Osteocyte (in vitro differentiated cells): Measurements from ENCODE around the gene GLIPR2. TPM values are rescaled to one million over a fixed set of nuclear protein-coding genes. Genes with fewer than 3 reads are reported as not detected.
"Not testable (repeated sequence)": the region's sequence is repeated elsewhere in the genome, so short reads cannot be mapped to it uniquely, and the experiment has no call there.

Source experiments
- DNase-seq: peaks from one replicate; pipeline ENCODE4 v3.0.0; 2021; ENCODE audit warnings: mixed read lengths; ENCODE audit not compliant: unreplicated experiment; ENCODE audit errors: extremely low spot score
- H3K27ac Mint-ChIP-seq: one replicate; pipeline ENCODE4 v1.8.0; 2021; ENCODE audit warnings: mild to moderate bottlenecking, mixed read lengths; ENCODE audit not compliant: unreplicated experiment
- H3K27me3 Mint-ChIP-seq: one replicate; pipeline ENCODE4 v1.8.0; 2021; ENCODE audit warnings: mixed read lengths; ENCODE audit not compliant: unreplicated experiment
- H3K36me3 Mint-ChIP-seq: one replicate; pipeline ENCODE4 v1.8.0; 2021; ENCODE audit warnings: mixed read lengths; ENCODE audit not compliant: unreplicated experiment
- H3K4me1 Mint-ChIP-seq: one replicate; pipeline ENCODE4 v1.8.0; 2021; ENCODE audit warnings: mixed read lengths; ENCODE audit not compliant: unreplicated experiment
- H3K4me3 Mint-ChIP-seq: one replicate; pipeline ENCODE4 v1.8.0; 2021; ENCODE audit warnings: mild to moderate bottlenecking, moderate library complexity, mixed read lengths; ENCODE audit not compliant: unreplicated experiment
- H3K9me3 Mint-ChIP-seq: one replicate; pipeline ENCODE4 v1.8.0; 2021; ENCODE audit warnings: mixed read lengths; ENCODE audit not compliant: unreplicated experiment
- total RNA-seq: library from RNA; stranded (reverse); gene quantifications from 2 replicates; pipeline ENCODE4 v1.2.1, GENCODE V29; 2021
- TF ChIP-seq, protein P1 (sequence below): fragments of 200-600 bp; sonication (generic); IDR thresholded peaks from 2 replicates; pipeline ENCODE4 v1.5.0; 2021; ENCODE audit warnings: antibody characterized with exemption, mild to moderate bottlenecking, moderate library complexity

GLIPR2 gene
- total RNA-seq, 1 donor from 2014 or later: 30.6 TPM

DNA sequence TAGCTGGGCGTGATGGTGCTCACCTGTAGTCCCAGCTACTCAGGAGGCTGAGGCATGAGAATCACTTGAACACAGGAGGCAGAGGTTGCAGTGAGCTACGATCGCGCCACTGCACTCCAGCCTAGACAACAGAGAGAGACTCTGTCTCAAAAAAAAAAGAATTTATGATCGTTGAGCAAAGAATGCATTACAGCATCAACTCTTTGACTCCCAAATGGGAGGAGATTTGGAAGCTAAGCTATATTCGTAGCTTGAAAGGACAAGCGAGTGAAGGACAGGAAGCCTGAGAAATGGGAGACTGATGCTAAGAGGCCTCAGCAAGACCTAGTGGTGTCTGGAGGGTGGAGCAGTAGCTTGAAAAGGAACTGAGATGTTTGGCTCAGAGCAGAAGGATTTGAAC is 22.4 kb downstream of the GLIPR2 start:
- Mint-ChIP-seq H3K9me3 (no peaks in the 10 kb centered on the region), H3K27me3 (no peaks in the 10 kb centered on the region), H3K4me3 (no peak overlapping the region), H3K36me3 (peaks cover 4% of the 10 kb centered on the region), H3K27ac (no peak overlapping the region), H3K4me1 (peaks cover 44% of the 10 kb centered on the region)
- TF ChIP-seq, protein P1, sequence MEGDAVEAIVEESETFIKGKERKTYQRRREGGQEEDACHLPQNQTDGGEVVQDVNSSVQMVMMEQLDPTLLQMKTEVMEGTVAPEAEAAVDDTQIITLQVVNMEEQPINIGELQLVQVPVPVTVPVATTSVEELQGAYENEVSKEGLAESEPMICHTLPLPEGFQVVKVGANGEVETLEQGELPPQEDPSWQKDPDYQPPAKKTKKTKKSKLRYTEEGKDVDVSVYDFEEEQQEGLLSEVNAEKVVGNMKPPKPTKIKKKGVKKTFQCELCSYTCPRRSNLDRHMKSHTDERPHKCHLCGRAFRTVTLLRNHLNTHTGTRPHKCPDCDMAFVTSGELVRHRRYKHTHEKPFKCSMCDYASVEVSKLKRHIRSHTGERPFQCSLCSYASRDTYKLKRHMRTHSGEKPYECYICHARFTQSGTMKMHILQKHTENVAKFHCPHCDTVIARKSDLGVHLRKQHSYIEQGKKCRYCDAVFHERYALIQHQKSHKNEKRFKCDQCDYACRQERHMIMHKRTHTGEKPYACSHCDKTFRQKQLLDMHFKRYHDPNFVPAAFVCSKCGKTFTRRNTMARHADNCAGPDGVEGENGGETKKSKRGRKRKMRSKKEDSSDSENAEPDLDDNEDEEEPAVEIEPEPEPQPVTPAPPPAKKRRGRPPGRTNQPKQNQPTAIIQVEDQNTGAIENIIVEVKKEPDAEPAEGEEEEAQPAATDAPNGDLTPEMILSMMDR: no peak
- no peak for DNase-seq

DNA sequence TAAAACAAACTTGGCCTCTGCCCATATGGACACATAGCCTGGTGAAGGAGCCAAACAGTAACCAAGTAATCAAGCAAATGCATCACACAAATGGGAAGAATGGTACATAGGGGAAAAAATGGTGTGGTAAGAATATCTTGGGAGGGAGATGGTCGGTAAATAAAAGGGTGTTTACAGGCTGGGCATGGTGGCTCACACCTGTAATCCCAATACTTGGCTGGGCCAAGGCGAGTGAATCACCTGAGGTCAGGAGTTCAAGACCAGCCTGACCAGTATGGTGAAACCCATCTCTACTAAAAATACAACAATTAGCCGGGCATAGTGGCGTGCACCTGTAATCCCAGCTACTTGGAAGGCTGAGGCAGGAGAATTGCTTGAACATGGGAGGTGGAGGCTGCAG is 23.0 kb downstream of the GLIPR2 start:
- H3K27ac Mint-ChIP-seq, DNase-seq, H3K9me3 Mint-ChIP-seq, H3K36me3 Mint-ChIP-seq, H3K4me3 Mint-ChIP-seq, H3K27me3 Mint-ChIP-seq: not testable (repeated sequence)
- H3K4me1 Mint-ChIP-seq: peaks cover 42% of the 10 kb centered on the region

DNA sequence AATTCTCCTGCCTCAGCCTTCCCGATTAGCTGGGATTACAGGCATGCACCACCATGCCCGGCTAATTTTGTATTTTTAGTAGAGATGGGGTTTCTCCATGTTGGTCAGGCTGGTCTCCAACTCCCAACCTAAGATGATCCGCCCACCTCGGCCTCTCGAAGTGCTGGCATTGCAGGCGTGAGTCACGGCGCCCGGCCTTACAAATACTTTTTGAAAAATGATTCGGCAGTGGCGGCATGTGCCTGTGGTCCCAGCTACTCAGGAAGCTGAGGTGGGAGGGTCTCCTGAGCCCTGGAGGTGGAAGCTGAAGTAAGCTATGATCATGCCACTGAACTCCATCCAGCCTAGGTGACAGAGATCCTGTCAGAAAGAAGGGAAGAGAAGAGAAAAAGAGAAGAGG is 23.6 kb downstream of the GLIPR2 start:
- H3K9me3 Mint-ChIP-seq, H3K36me3 Mint-ChIP-seq, H3K4me3 Mint-ChIP-seq, DNase-seq, H3K27me3 Mint-ChIP-seq: not testable (repeated sequence)
- Mint-ChIP-seq H3K4me1 (peaks cover 42% of the 10 kb centered on the region), H3K27ac (peak overlapping the region; percentile 71)

DNA sequence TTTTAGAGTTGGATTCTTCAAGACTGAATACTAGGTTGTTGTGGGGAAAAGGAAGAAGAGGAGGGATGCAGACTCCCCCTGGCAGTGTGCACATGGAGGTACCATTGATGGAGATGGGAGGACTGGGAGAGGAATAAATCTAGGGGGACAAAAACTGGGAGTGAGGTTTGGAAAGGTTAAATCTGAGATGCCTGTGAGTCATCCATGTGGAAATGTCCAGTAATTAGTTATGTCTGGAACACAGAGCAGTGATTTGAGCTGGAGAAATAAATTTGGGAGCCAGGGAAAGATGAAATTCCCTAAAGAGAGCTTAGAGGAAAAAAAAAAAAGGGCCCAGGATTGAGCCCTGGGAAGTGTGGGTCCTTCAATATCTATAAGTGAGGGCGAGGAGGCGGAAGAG is 24.7 kb downstream of the GLIPR2 start:
- TF ChIP-seq, protein P1: no peak
- no peaks in the 10 kb centered on the region for H3K9me3 Mint-ChIP-seq
- no peak for DNase-seq
- no peak overlapping the region for H3K4me3 Mint-ChIP-seq
- peaks cover 50% of the 10 kb centered on the region for H3K4me1 Mint-ChIP-seq
- H3K27me3 Mint-ChIP-seq: no peaks in the 10 kb centered on the region
- peaks cover 4% of the 10 kb centered on the region for H3K36me3 Mint-ChIP-seq
- H3K27ac Mint-ChIP-seq: peak overlapping the region; percentile 93

DNA sequence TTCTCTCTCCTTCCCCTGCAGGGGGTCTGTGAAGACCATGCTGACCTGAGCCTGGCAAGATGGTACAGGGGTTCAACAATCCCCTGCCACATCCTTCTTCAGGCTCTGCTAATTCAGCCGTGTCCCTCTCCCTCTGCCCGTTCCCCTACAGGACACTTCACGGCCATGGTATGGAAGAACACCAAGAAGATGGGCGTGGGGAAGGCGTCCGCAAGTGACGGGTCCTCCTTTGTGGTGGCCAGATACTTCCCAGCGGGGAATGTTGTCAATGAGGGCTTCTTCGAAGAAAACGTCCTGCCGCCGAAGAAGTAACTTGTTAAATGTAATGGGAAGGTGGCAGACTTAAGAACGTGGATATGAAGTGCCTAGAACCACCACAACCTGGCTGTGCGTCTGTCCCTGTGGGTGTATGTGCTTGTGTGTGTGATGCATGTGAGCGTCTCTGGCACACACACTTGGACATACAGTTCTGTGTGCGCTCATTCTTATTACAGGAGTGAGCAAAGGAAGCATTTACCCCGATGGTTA is 25.7 kb downstream of the GLIPR2 start:
- DNase-seq: no peak
- no peaks in the 10 kb centered on the region for H3K9me3 Mint-ChIP-seq
- peaks cover 57% of the 10 kb centered on the region for H3K4me1 Mint-ChIP-seq
- TF ChIP-seq, protein P1: no peak
- no peak overlapping the region for H3K4me3 Mint-ChIP-seq
- no peaks in the 10 kb centered on the region for H3K36me3 Mint-ChIP-seq
- H3K27me3 Mint-ChIP-seq: no peaks in the 10 kb centered on the region
- H3K27ac Mint-ChIP-seq: peak overlapping the region; percentile 93

DNA sequence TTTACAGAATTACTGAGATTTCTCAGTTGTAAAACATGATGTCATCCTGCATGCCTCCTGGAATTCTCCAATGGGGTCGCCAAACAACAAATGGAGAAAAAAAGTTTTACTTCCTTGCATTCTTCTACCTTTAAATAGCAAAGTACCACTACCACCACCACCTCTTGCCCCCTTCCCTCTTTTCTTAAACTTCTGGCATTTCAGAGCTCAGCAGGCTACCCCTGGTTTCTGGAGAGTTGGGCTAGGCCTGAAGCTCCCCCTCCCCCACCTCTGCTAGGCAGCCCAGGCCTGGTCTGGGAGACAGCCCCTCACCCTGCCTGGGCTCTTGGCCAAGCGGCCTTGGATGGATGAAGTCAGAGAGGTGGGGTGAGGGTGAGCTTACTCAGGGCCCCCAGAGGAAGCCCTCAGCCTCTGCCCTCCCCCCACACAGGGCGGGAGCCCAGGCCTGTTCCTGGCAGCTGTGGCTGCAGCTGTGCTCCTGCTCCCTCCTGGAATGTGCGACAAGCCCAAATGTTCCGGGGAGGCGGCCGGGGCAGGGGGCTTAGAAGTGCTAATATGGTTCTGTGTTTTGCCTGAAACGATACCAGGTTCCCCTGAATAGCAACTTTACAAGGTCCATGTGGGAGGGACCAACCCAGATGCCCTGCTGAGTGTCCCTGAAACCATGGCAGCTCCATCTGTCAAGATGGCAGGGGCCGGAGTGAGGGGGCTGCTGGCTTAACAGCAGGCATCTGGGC is 26.7 kb downstream of the GLIPR2 start:
- H3K27ac Mint-ChIP-seq: peak overlapping the region; percentile 93
- H3K27me3 Mint-ChIP-seq: no peaks in the 10 kb centered on the region
- TF ChIP-seq, protein P1: no peak
- no peaks in the 10 kb centered on the region for H3K36me3 Mint-ChIP-seq
- H3K9me3 Mint-ChIP-seq: no peaks in the 10 kb centered on the region
- no peak overlapping the region for H3K4me3 Mint-ChIP-seq
- peaks cover 55% of the 10 kb centered on the region for H3K4me1 Mint-ChIP-seq
- DNase-seq: peak; percentile 88
